KMS-11 (cell line): ENCODE measurements around the gene RNGTT.

ENCODE experiments used
- H2AFZ ChIP-seq: fragments of 200-600 bp; sonication (generic); 2 replicates; pipeline ENCODE4 v1.6.1; 2016; ENCODE audit warnings: antibody characterized with exemption, mixed run types, low read depth
- H3K27ac ChIP-seq: fragments of 200-600 bp; sonication (generic); 2 replicates; pipeline ENCODE4 v1.6.1; 2016; ENCODE audit warnings: mild to moderate bottlenecking, mixed run types
- H3K27me3 ChIP-seq: fragments of 200-600 bp; sonication (generic); 2 replicates; pipeline ENCODE4 v1.6.1; 2017; ENCODE audit warnings: mild to moderate bottlenecking, low read depth, mixed run types, moderate library complexity; ENCODE audit not compliant: insufficient read depth
- H3K36me3 ChIP-seq: fragments of 200-600 bp; sonication (generic); 2 replicates; pipeline ENCODE4 v1.6.1; 2017; ENCODE audit warnings: mild to moderate bottlenecking, mixed run types; ENCODE audit not compliant: insufficient read depth
- H3K4me1 ChIP-seq: fragments of 200-600 bp; sonication (generic); 2 replicates; pipeline ENCODE4 v1.6.1; 2016; ENCODE audit warnings: mild to moderate bottlenecking, low read depth, mixed run types; ENCODE audit not compliant: poor library complexity, severe bottlenecking
- H3K4me2 ChIP-seq: fragments of 200-600 bp; sonication (generic); 2 replicates; pipeline ENCODE4 v1.7.0; 2016; ENCODE audit warnings: mild to moderate bottlenecking, mixed run types
- H3K4me3 ChIP-seq: fragments of 200-600 bp; sonication (generic); IDR thresholded peaks from 2 replicates; pipeline ENCODE4 v1.6.1; 2017; ENCODE audit warnings: low read depth, low read length, mixed read lengths; ENCODE audit not compliant: insufficient read depth
- H3K79me2 ChIP-seq: fragments of 200-600 bp; sonication (generic); 2 replicates; pipeline ENCODE4 v1.6.1; 2016; ENCODE audit warnings: low read depth, mixed run types; ENCODE audit not compliant: insufficient read depth
- H3K9ac ChIP-seq: fragments of 200-600 bp; sonication (generic); 2 replicates; pipeline ENCODE4 v1.6.1; 2016; ENCODE audit warnings: mild to moderate bottlenecking, mixed run types
- H4K20me1 ChIP-seq: fragments of 200-600 bp; sonication (generic); 2 replicates; pipeline ENCODE4 v1.6.1; 2016; ENCODE audit warnings: mild to moderate bottlenecking, mixed run types; ENCODE audit not compliant: insufficient read depth
- TF ChIP-seq, protein P1 (sequence below): fragments of 200-600 bp; sonication (generic); conservative IDR thresholded peaks from 2 replicates; pipeline ENCODE4 v1.6.1; 2017; ENCODE audit warnings: low read depth, mild to moderate bottlenecking, antibody characterized with exemption, low read length, moderate library complexity, mixed read lengths

Gene RNGTT

DNA sequence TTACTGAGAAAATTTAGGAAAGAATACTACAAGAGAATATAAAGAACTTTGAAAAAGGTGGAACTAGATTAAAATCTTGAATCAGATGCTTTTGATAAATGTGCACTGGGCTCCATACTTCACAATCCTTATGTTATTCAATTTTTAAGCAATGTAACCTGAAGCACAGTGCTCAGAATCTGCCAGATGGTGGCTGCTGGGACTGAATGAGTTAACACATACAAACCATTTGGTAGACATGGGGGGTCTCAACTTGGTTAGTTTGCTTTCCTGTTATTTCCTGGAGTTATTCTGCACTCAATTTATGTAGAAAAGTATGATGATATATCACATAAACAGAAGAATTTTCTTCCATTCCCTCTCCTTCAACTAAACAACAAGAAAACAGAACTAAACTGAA lies 326.5 kb downstream of the RNGTT start:
- Histone ChIP-seq H3K27ac (no peak overlapping the region), H3K4me2 (no peak overlapping the region), H3K79me2 (no peaks in the 10 kb centered on the region), H3K4me3 (no peak overlapping the region), H4K20me1 (no peaks in the 10 kb centered on the region), H3K27me3 (no peaks in the 10 kb centered on the region), H3K9ac (no peak overlapping the region), H3K4me1 (peaks cover 20% of the 10 kb centered on the region), H2AFZ (no peak overlapping the region), H3K36me3 (no peaks in the 10 kb centered on the region)
- TF ChIP-seq, protein P1, sequence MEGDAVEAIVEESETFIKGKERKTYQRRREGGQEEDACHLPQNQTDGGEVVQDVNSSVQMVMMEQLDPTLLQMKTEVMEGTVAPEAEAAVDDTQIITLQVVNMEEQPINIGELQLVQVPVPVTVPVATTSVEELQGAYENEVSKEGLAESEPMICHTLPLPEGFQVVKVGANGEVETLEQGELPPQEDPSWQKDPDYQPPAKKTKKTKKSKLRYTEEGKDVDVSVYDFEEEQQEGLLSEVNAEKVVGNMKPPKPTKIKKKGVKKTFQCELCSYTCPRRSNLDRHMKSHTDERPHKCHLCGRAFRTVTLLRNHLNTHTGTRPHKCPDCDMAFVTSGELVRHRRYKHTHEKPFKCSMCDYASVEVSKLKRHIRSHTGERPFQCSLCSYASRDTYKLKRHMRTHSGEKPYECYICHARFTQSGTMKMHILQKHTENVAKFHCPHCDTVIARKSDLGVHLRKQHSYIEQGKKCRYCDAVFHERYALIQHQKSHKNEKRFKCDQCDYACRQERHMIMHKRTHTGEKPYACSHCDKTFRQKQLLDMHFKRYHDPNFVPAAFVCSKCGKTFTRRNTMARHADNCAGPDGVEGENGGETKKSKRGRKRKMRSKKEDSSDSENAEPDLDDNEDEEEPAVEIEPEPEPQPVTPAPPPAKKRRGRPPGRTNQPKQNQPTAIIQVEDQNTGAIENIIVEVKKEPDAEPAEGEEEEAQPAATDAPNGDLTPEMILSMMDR, result no peak

DNA sequence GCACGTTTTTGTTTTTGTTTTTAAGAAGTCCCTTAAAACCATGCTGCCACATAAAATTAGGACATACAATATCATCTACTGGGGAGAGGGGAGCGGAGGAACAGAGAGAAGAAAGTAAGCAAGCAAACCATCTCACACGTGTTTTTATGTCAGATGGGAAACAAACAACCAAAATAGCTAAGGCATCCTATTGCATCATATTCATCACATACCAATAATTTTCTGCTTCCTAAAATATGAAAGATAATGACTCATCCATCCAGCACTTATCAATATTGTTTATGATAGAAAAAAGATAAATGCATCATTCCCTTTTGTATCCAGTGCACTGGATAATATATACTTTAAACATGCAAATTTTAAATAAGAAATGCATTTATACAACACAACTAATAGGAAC lies 329.6 kb downstream of the RNGTT start:
- Histone ChIP-seq H2AFZ (no peak overlapping the region), H3K27ac (no peak overlapping the region)

DNA sequence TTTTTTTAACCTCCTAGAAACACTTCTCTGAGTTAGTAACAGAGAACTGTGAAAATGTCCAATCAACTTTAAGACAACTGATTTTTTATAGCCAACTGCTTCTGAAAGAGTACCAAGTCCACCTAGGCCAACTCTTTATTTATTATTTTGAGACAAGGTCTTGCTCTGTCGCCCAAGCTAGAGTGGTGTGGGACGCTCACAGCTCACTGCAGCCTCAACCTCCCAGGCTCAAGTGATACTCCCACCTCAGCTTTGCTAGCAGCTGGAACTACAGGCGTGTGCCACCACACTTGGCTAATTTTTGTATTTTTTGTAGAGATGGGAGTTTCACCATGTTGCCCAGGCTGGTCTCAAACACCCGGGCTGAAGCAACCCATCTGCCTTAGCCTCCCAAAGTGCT lies 331.6 kb downstream of the RNGTT start:
- no peaks in the 10 kb centered on the region for H3K36me3 ChIP-seq
- peaks cover 13% of the 10 kb centered on the region for H3K4me1 ChIP-seq
- TF ChIP-seq, protein P1, result no peak
- no peaks in the 10 kb centered on the region for H3K79me2 ChIP-seq
- H2AFZ ChIP-seq, result no peak overlapping the region
- no peaks in the 10 kb centered on the region for H4K20me1 ChIP-seq
- no peak overlapping the region for H3K4me2 ChIP-seq
- no peak overlapping the region for H3K27ac ChIP-seq
- H3K27me3 ChIP-seq, result no peaks in the 10 kb centered on the region
- no peak overlapping the region for H3K9ac ChIP-seq
- no peak overlapping the region for H3K4me3 ChIP-seq

More for the DNA sequence above, 329.6 kb downstream of the RNGTT start:
- H3K4me3 ChIP-seq, result no peak overlapping the region
- no peaks in the 10 kb centered on the region for H3K36me3 ChIP-seq
- H3K27me3 ChIP-seq, result no peaks in the 10 kb centered on the region
- H3K79me2 ChIP-seq, result no peaks in the 10 kb centered on the region
- H4K20me1 ChIP-seq, result no peaks in the 10 kb centered on the region
- H3K4me2 ChIP-seq, result no peak overlapping the region
- H3K9ac ChIP-seq, result no peak overlapping the region
- TF ChIP-seq, protein P1, result no peak
- peaks cover 13% of the 10 kb centered on the region for H3K4me1 ChIP-seq

DNA sequence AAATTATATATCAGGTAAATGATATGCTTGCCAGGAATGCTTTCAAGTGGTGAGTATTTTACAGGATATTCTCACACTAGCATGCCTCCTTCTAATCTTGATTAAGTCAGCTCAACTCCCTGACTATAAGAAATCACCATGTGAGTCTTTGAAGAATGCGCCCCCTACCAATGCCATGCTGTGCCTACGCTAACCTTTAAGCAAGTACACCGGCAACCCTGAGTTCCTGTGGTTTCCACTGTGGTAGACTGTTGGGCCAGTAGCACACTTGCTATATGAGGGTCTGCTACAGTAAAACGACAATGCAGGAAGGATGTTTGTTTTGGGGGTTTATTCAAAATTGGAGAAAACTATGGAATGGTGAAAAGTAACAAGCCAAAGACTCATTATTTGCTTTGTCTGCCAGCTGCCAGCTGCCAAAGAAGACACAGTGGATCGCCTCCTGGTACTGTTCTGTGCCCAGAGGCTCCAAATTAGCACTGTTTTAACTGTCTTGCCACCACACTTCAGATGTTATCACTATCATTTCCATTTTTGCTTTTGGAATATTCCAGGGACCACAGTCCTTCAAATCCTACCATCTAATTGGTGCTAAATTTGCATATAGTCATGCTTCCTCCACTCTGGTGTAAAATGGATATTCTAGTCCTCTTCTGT lies 333.5 kb downstream of the RNGTT start:
- no peak overlapping the region for H3K9ac ChIP-seq
- H3K79me2 ChIP-seq, result no peaks in the 10 kb centered on the region
- H4K20me1 ChIP-seq, result no peaks in the 10 kb centered on the region
- no peak overlapping the region for H3K27ac ChIP-seq
- no peak overlapping the region for H3K4me3 ChIP-seq
- H3K4me1 ChIP-seq, result peaks cover 4% of the 10 kb centered on the region
- TF ChIP-seq, protein P1, result no peak
- H3K4me2 ChIP-seq, result no peak overlapping the region
- no peaks in the 10 kb centered on the region for H3K36me3 ChIP-seq
- H2AFZ ChIP-seq, result no peak overlapping the region
- no peaks in the 10 kb centered on the region for H3K27me3 ChIP-seq
